Activated B cell treated with CpG ODN at 0.5 μM for 24 hours (primary cell): Measurements from ENCODE around the gene TRERF1. TPM values are rescaled to one million over a fixed set of nuclear protein-coding genes. Genes with fewer than 3 reads are reported as not detected.

Source experiments
- ATAC-seq: fragments of 200-7000 bp; cut with Tn5 transposase; one replicate; pipeline ENCODE4 v1.10.0; 2021; ENCODE audit warnings: low read depth, mild to moderate bottlenecking, moderate library complexity
- CTCF ChIA-PET: fragments of 350-600 bp; sonication (Branson Sonifier 250); formaldehyde crosslinking; loops from one replicate; lab custom pipeline; 2021; ENCODE audit warnings: antibody characterized with exemption; lab: Charles Lee
- POLR2A ChIA-PET: fragments of 350-600 bp; sonication (Branson Sonifier 250); formaldehyde crosslinking; loops from one replicate; lab custom pipeline; 2021; ENCODE audit warnings: antibody characterized with exemption; lab: Charles Lee
- DNase-seq: peaks from one replicate; pipeline ENCODE4 v3.0.0; 2022
- H3K27ac Mint-ChIP-seq: one replicate; pipeline ENCODE4 v1.8.0; 2020; ENCODE audit warnings: mixed read lengths
- H3K27me3 Mint-ChIP-seq: one replicate; pipeline ENCODE4 v1.8.0; 2021; ENCODE audit warnings: mixed read lengths
- H3K36me3 Mint-ChIP-seq: one replicate; pipeline ENCODE4 v1.8.0; 2021; ENCODE audit warnings: low read depth, mixed read lengths
- H3K4me1 Mint-ChIP-seq: one replicate; pipeline ENCODE4 v1.8.0; 2021; ENCODE audit warnings: mixed read lengths
- H3K4me3 Mint-ChIP-seq: one replicate; pipeline ENCODE4 v1.8.0; 2020; ENCODE audit warnings: mild to moderate bottlenecking, mixed read lengths
- H3K9me3 Mint-ChIP-seq: one replicate; pipeline ENCODE4 v1.8.0; 2020; ENCODE audit warnings: mixed read lengths
- CTCF ChIP-seq: fragments of 200-600 bp; IDR thresholded peaks from one replicate; pipeline ENCODE4 v1.8.0; 2022; ENCODE audit warnings: antibody characterized with exemption, mild to moderate bottlenecking
- intact Hi-C: fragments of 100-400 bp; cut with micrococcal nuclease; formaldehyde crosslinking; loops from one replicate; pipeline ENCODE4 v1.15.1; 2024
- total RNA-seq: library from RNA; stranded (reverse); gene quantifications from 2 replicates; pipeline ENCODE4 v1.2.3, GENCODE V29; 2022

The TRERF1 gene
- total RNA-seq, 1 donor from 2014 or later, result 4.1 TPM

GRCh38 chr6:42276034-42276890 lies 175.5 kb downstream of the TRERF1 start:
- DNase-seq (no peak), ATAC-seq (no peak)
- Mint-ChIP-seq H3K9me3 (no peaks in the 10 kb centered on the region), H3K4me3 (no peak overlapping the region), H3K27me3 (no peaks in the 10 kb centered on the region), H3K36me3 (no peaks in the 10 kb centered on the region), H3K27ac (no peak overlapping the region), H3K4me1 (peaks cover 10% of the 10 kb centered on the region)
- intact Hi-C loops, result no loop called here
- ChIA-PET POLR2A (no interaction called here), CTCF (no interaction called here)
- no peak for TF ChIP-seq CTCF

- Mint-ChIP-seq H3K4me3 (no peak overlapping the region), H3K4me1 (peaks cover 10% of the 10 kb centered on the region), H3K9me3 (no peaks in the 10 kb centered on the region), H3K27ac (no peak overlapping the region), H3K36me3 (no peaks in the 10 kb centered on the region), H3K27me3 (no peaks in the 10 kb centered on the region)
- intact Hi-C loops, result no loop called here
- ATAC-seq (no peak), DNase-seq (no peak)
- ChIA-PET POLR2A (no interaction called here), CTCF (no interaction called here)
- no peak for TF ChIP-seq CTCF
These were observed 176.2 kb downstream of the TRERF1 start for GRCh38 chr6:42275376-42276033.

GRCh38 chr6:42274898-42275297 lies 176.8 kb downstream of the TRERF1 start:
- CTCF ChIA-PET, result no interaction called here
- H3K9me3 Mint-ChIP-seq, result no peaks in the 10 kb centered on the region
- POLR2A ChIA-PET, result no interaction called here
- no peak overlapping the region for H3K4me3 Mint-ChIP-seq
- DNase-seq, result no peak
- no peaks in the 10 kb centered on the region for H3K36me3 Mint-ChIP-seq
- H3K4me1 Mint-ChIP-seq, result peaks cover 15% of the 10 kb centered on the region
- intact Hi-C loops, result no loop called here
- TF ChIP-seq CTCF, result no peak
- no peaks in the 10 kb centered on the region for H3K27me3 Mint-ChIP-seq
- ATAC-seq, result no peak
- no peak overlapping the region for H3K27ac Mint-ChIP-seq

GRCh38 chr6:42271834-42272805 lies 179.6 kb downstream of the TRERF1 start:
- ATAC-seq (no peak), DNase-seq (no peak)
- Mint-ChIP-seq H3K27me3 (no peaks in the 10 kb centered on the region), H3K36me3 (no peaks in the 10 kb centered on the region), H3K27ac (no peak overlapping the region), H3K4me3 (no peak overlapping the region), H3K9me3 (no peaks in the 10 kb centered on the region), H3K4me1 (peaks cover 20% of the 10 kb centered on the region)
- intact Hi-C loops, result no loop called here
- CTCF ChIA-PET, result no interaction called here
- TF ChIP-seq CTCF, result no peak
- POLR2A ChIA-PET, result no interaction called here
